ENCODE results near the gene LMAN1L.

- TF ChIP-seq EZH2 (IDR thresholded peaks at IDR 0.05) (no peak), POLR2AphosphoS5 (IDR thresholded peaks at IDR 0.05; ENCODE audit: borderline replicate concordance, low read depth, low read length) (no peak)
These were observed 26.3 kb downstream of the LMAN1L start for GRCh38 chr15:74838746-74839525.

Measured in SK-N-MC (cell line).